CD4-positive, alpha-beta memory T cell (primary cell): ENCODE data around the gene CNN3. TPM values are rescaled to one million over a fixed set of nuclear protein-coding genes. Genes with fewer than 3 reads are reported as not detected.

Experiments
- CTCF ChIA-PET: fragments of 350-600 bp; sonication (Branson Sonifier 250); formaldehyde crosslinking; loops from one replicate; lab custom pipeline; 2021; ENCODE audit warnings: inconsistent platforms; ENCODE audit not compliant: partially characterized antibody; lab: Charles Lee
- POLR2A ChIA-PET: fragments of 350-600 bp; sonication (Branson Sonifier 250); formaldehyde crosslinking; loops from one replicate; lab custom pipeline; 2021; ENCODE audit not compliant: partially characterized antibody; lab: Charles Lee
- DNase-seq, 5 donors: peaks; one replicate each; pipeline versions ENCODE4 v3.0.0 to v3.0.0-alpha.2; 2020 to 2022; ENCODE audit warnings: mixed read lengths in 1 of 5
- H3K27ac ChIP-seq: one replicate; pipeline ENCODE4 v1.7.0; 2013; ENCODE audit warnings: low read depth, low read length
- H3K27me3 ChIP-seq: 2 replicates; pipeline ENCODE4 v1.7.0; 2013; ENCODE audit warnings: mild to moderate bottlenecking, low read length, moderate library complexity; ENCODE audit not compliant: insufficient read depth
- H3K36me3 ChIP-seq: 2 replicates; pipeline ENCODE4 v1.7.0; 2013; ENCODE audit warnings: mild to moderate bottlenecking, low read length, moderate library complexity; ENCODE audit not compliant: insufficient read depth
- H3K4me1 ChIP-seq: 2 replicates; pipeline ENCODE4 v1.7.0; 2013; ENCODE audit warnings: mild to moderate bottlenecking, low read length, moderate library complexity; ENCODE audit not compliant: insufficient read depth
- H3K4me3 ChIP-seq, 2 donors: one replicate each; pipeline ENCODE4 v1.7.0; 2013; ENCODE audit warnings: low read length in 2 of 2, mild to moderate bottlenecking in 1 of 2
- H3K9me3 ChIP-seq, 2 donors: one replicate each; pipeline ENCODE4 v1.7.0; 2013; ENCODE audit warnings: low read length in 2 of 2, control low read depth in 1 of 2; ENCODE audit not compliant: control insufficient read depth in 1 of 2
- H3K27ac Mint-ChIP-seq, 7 donors: one replicate each; pipeline ENCODE4 v1.8.0; 2020 to 2021; ENCODE audit warnings: mixed read lengths in 7 of 7, mild to moderate bottlenecking in 6 of 7, inconsistent platforms in 3 of 7, moderate library complexity in 3 of 7
- H3K27me3 Mint-ChIP-seq, 2 donors: one replicate each; pipeline ENCODE4 v1.8.0; 2020 to 2021; ENCODE audit warnings: mixed read lengths in 2 of 2
- H3K36me3 Mint-ChIP-seq, 2 donors: one replicate each; pipeline ENCODE4 v1.8.0; 2020 to 2021; ENCODE audit warnings: mixed read lengths in 2 of 2, inconsistent platforms in 1 of 2, mild to moderate bottlenecking in 1 of 2
- H3K4me1 Mint-ChIP-seq, 4 donors: one replicate each; pipeline ENCODE4 v1.8.0; 2020 to 2021; ENCODE audit warnings: mixed read lengths in 4 of 4, mild to moderate bottlenecking in 1 of 4
- H3K4me3 Mint-ChIP-seq, 8 donors: one replicate each; pipeline ENCODE4 v1.8.0; 2020 to 2021; ENCODE audit warnings: mixed read lengths in 8 of 8, mild to moderate bottlenecking in 7 of 8, moderate library complexity in 6 of 8, inconsistent platforms in 3 of 8
- H3K9me3 Mint-ChIP-seq, 8 donors: one replicate each; pipeline ENCODE4 v1.8.0; 2020 to 2021; ENCODE audit warnings: mixed read lengths in 8 of 8, mild to moderate bottlenecking in 5 of 8, inconsistent platforms in 3 of 8, moderate library complexity in 1 of 8
- intact Hi-C: fragments of 100-400 bp; cut with micrococcal nuclease; formaldehyde crosslinking; loops from one replicate; pipeline ENCODE4 v1.15.1; 2023
- polyA plus RNA-seq, 2 donors: library from polyadenylated mRNA; unstranded; fragments of 300-500 nt; fragmentation: Illumina TruSeq; gene quantifications; one replicate each; pipeline ENCODE4 v1.2.3, GENCODE V29; 2021
- total RNA-seq, 2 experiments: library from RNA; stranded (reverse); gene quantifications; one replicate each; pipeline ENCODE4 v1.2.3, GENCODE V29; 2021

Gene CNN3
- total and polyA plus RNA-seq, 4 experiments from 2014 or later: 1.9 to 3.2 (median 2.4) TPM

GRCh38 chr1:94908190-94908589 is 18.7 kb downstream of the CNN3 start:
- H3K9me3 Mint-ChIP-seq: no peaks in the 10 kb centered on the region
- H3K4me1 Mint-ChIP-seq: no peaks in the 10 kb centered on the region
- no peak overlapping the region for H3K4me3 Mint-ChIP-seq
- no peak overlapping the region for H3K27ac Mint-ChIP-seq
- no peaks in the 10 kb centered on the region for H3K9me3 ChIP-seq
- H3K4me3 ChIP-seq: no peak overlapping the region
- no peaks in the 10 kb centered on the region for H3K4me1 ChIP-seq
- H3K27me3 ChIP-seq: peaks cover 3% of the 10 kb centered on the region
- H3K27me3 Mint-ChIP-seq: peaks cover 11 to 15% of the 10 kb centered on the region in 2 donors
- CTCF ChIA-PET: no interaction called here
- DNase-seq: no peak
- POLR2A ChIA-PET: no interaction called here
- no peaks in the 10 kb centered on the region for H3K36me3 ChIP-seq
- H3K36me3 Mint-ChIP-seq: no peaks in the 10 kb centered on the region
- intact Hi-C loops: no loop called here
- H3K27ac ChIP-seq: no peak overlapping the region

- H3K36me3 ChIP-seq: no peaks in the 10 kb centered on the region
- no peak overlapping the region for H3K27ac ChIP-seq
- ChIA-PET CTCF (interaction anchor here (0.6 to 0.9 kb wide), 2 partner anchors 16 to 96 kb away, joined by 3 read pairs; no protein-coding TSS in a partner anchor), POLR2A (no interaction called here)
- H3K9me3 Mint-ChIP-seq: no peaks in the 10 kb centered on the region
- no peak for DNase-seq
- no peaks in the 10 kb centered on the region for H3K9me3 ChIP-seq
- no peak overlapping the region for H3K4me3 Mint-ChIP-seq
- H3K4me1 ChIP-seq: no peaks in the 10 kb centered on the region
- H3K27ac Mint-ChIP-seq: no peak overlapping the region
- H3K27me3 ChIP-seq: no peaks in the 10 kb centered on the region
- no peak overlapping the region for H3K4me3 ChIP-seq
- no peaks in the 10 kb centered on the region for H3K4me1 Mint-ChIP-seq
- H3K27me3 Mint-ChIP-seq: peaks cover 11 to 15% of the 10 kb centered on the region in 2 donors
- no peaks in the 10 kb centered on the region for H3K36me3 Mint-ChIP-seq
- intact Hi-C loops: no loop called here
Observed at GRCh38 chr1:94907136-94907535, 19.8 kb downstream of the CNN3 start.

GRCh38 chr1:94906382-94906781 is 20.5 kb downstream of the CNN3 start:
- no peaks in the 10 kb centered on the region for H3K9me3 Mint-ChIP-seq
- CTCF ChIA-PET: no interaction called here
- H3K27ac Mint-ChIP-seq: no peak overlapping the region
- no peak overlapping the region for H3K27ac ChIP-seq
- H3K27me3 Mint-ChIP-seq: peaks cover 11 to 15% of the 10 kb centered on the region in 2 donors
- no peaks in the 10 kb centered on the region for H3K9me3 ChIP-seq
- intact Hi-C loops: no loop called here
- no peak overlapping the region for H3K4me3 Mint-ChIP-seq
- no peaks in the 10 kb centered on the region for H3K4me1 ChIP-seq
- no peak overlapping the region for H3K4me3 ChIP-seq
- no peaks in the 10 kb centered on the region for H3K27me3 ChIP-seq
- POLR2A ChIA-PET: no interaction called here
- no peaks in the 10 kb centered on the region for H3K4me1 Mint-ChIP-seq
- no peak for DNase-seq
- H3K36me3 Mint-ChIP-seq: no peaks in the 10 kb centered on the region
- H3K36me3 ChIP-seq: no peaks in the 10 kb centered on the region

GRCh38 chr1:94905207-94905606 is 21.7 kb downstream of the CNN3 start:
- no peak overlapping the region for H3K4me3 ChIP-seq
- H3K9me3 Mint-ChIP-seq: no peaks in the 10 kb centered on the region
- H3K4me3 Mint-ChIP-seq: no peak overlapping the region
- no peaks in the 10 kb centered on the region for H3K4me1 Mint-ChIP-seq
- no peaks in the 10 kb centered on the region for H3K9me3 ChIP-seq
- no peaks in the 10 kb centered on the region for H3K36me3 Mint-ChIP-seq
- DNase-seq: no peak
- H3K4me1 ChIP-seq: no peaks in the 10 kb centered on the region
- POLR2A ChIA-PET: no interaction called here
- H3K27ac Mint-ChIP-seq: no peak overlapping the region
- intact Hi-C loops: no loop called here
- H3K27me3 ChIP-seq: no peaks in the 10 kb centered on the region
- H3K36me3 ChIP-seq: no peaks in the 10 kb centered on the region
- H3K27ac ChIP-seq: no peak overlapping the region
- peaks cover 5 to 7% of the 10 kb centered on the region in 2 donors for H3K27me3 Mint-ChIP-seq
- CTCF ChIA-PET: interaction anchor here (1.2 kb wide), 1 partner anchor 51 kb away, joined by 3 read pairs; no protein-coding TSS in a partner anchor

GRCh38 chr1:94903280-94904009 is 23.5 kb downstream of the CNN3 start:
- Histone ChIP-seq H3K9me3 (no peaks in the 10 kb centered on the region), H3K27me3 (no peaks in the 10 kb centered on the region), H3K36me3 (no peaks in the 10 kb centered on the region), H3K4me3 (no peak overlapping the region), H3K27ac (no peak overlapping the region), H3K4me1 (no peaks in the 10 kb centered on the region)
- intact Hi-C loops: no loop called here
- H3K4me3 Mint-ChIP-seq: no peak overlapping the region
- H3K36me3 Mint-ChIP-seq: no peaks in the 10 kb centered on the region
- no peak for DNase-seq
- ChIA-PET CTCF (no interaction called here), POLR2A (no interaction called here)
- H3K27me3 Mint-ChIP-seq: peaks cover 3 to 5% of the 10 kb centered on the region in 2 donors
- no peak overlapping the region for H3K27ac Mint-ChIP-seq
- no peaks in the 10 kb centered on the region for H3K4me1 Mint-ChIP-seq
- no peaks in the 10 kb centered on the region for H3K9me3 Mint-ChIP-seq

GRCh38 chr1:94901841-94902240 is 25.1 kb downstream of the CNN3 start:
- Mint-ChIP-seq H3K36me3 (no peaks in the 10 kb centered on the region), H3K27ac (no peak overlapping the region), H3K4me1 (no peaks in the 10 kb centered on the region), H3K9me3 (no peaks in the 10 kb centered on the region), H3K4me3 (no peak overlapping the region), H3K27me3 (peaks cover 1 to 3% of the 10 kb centered on the region in 2 donors)
- DNase-seq: no peak
- H3K4me1 ChIP-seq: no peaks in the 10 kb centered on the region
- no peaks in the 10 kb centered on the region for H3K36me3 ChIP-seq
- H3K9me3 ChIP-seq: no peaks in the 10 kb centered on the region
- ChIA-PET CTCF (interaction anchor here (1.3 kb wide), 1 partner anchor 140 kb away, joined by 4 read pairs; no protein-coding TSS in a partner anchor), POLR2A (no interaction called here)
- H3K27me3 ChIP-seq: no peaks in the 10 kb centered on the region
- no peak overlapping the region for H3K4me3 ChIP-seq
- H3K27ac ChIP-seq: no peak overlapping the region
- intact Hi-C loops: no loop called here

GRCh38 chr1:94899756-94900155 is 27.2 kb downstream of the CNN3 start:
- Histone ChIP-seq H3K9me3 (no peaks in the 10 kb centered on the region), H3K4me1 (no peaks in the 10 kb centered on the region), H3K27ac (no peak overlapping the region), H3K27me3 (no peaks in the 10 kb centered on the region), H3K4me3 (no peak overlapping the region), H3K36me3 (no peaks in the 10 kb centered on the region)
- no peak overlapping the region for H3K27ac Mint-ChIP-seq
- no peak overlapping the region for H3K4me3 Mint-ChIP-seq
- CTCF ChIA-PET: interaction anchor here (0.8 kb wide), 1 partner anchor 45 kb away, joined by 4 read pairs; no protein-coding TSS in a partner anchor
- peaks cover 0 to 8% of the 10 kb centered on the region in 2 donors for H3K27me3 Mint-ChIP-seq
- H3K36me3 Mint-ChIP-seq: no peaks in the 10 kb centered on the region
- DNase-seq: no peak
- POLR2A ChIA-PET: no interaction called here
- H3K9me3 Mint-ChIP-seq: no peaks in the 10 kb centered on the region
- H3K4me1 Mint-ChIP-seq: no peaks in the 10 kb centered on the region
- intact Hi-C loops: no loop called here
